GM23338 (cell line): ENCODE data around the gene LOXL1. TPM values are rescaled to one million over a fixed set of nuclear protein-coding genes. Genes with fewer than 3 reads are reported as not detected.
A peak's percentile ranks its signal among the peaks of the same experiment; 100 is the strongest.

Experiments
- ATAC-seq: fragments of 200-7000 bp; cut with Tn5 transposase; 3 replicates; pipeline ENCODE4 v1.9.1; 2020
- DNase-seq: peaks from one replicate; pipeline ENCODE4 v3.0.0-alpha.2; 2015; ENCODE audit warnings: low spot score
- H2AFZ ChIP-seq: fragments of 200-600 bp; sonication (generic); 2 replicates; pipeline ENCODE4 v1.8.0; 2016; ENCODE audit warnings: antibody characterized with exemption, mild to moderate bottlenecking, moderate library complexity
- H3F3A ChIP-seq: fragments of 200-600 bp; sonication (generic); replicated peaks from 2 replicates; pipeline ENCODE4 v1.8.0; 2017; ENCODE audit warnings: antibody characterized with exemption, mixed run types, low read depth
- H3K27ac ChIP-seq: fragments of 200-600 bp; sonication (generic); 2 replicates; pipeline ENCODE4 v1.6.1; 2016; ENCODE audit warnings: low read depth
- H3K27me3 ChIP-seq: fragments of 200-600 bp; sonication (generic); 2 replicates; pipeline ENCODE4 v1.8.0; 2016; ENCODE audit warnings: mild to moderate bottlenecking, mixed run types, moderate library complexity; ENCODE audit not compliant: insufficient read depth
- H3K36me3 ChIP-seq: fragments of 200-600 bp; sonication (generic); 2 replicates; pipeline ENCODE4 v1.8.0; 2016; ENCODE audit warnings: mild to moderate bottlenecking; ENCODE audit not compliant: insufficient read depth
- H3K4me1 ChIP-seq: fragments of 200-600 bp; sonication (generic); 2 replicates; pipeline ENCODE4 v1.8.0; 2016; ENCODE audit warnings: mild to moderate bottlenecking, moderate library complexity; ENCODE audit not compliant: insufficient read depth
- H3K4me2 ChIP-seq: fragments of 200-600 bp; sonication (generic); 2 replicates; pipeline ENCODE4 v1.7.1; 2017; ENCODE audit warnings: mixed run types
- H3K4me3 ChIP-seq: fragments of 200-600 bp; sonication (generic); 2 replicates; pipeline ENCODE4 v1.6.1; 2016; ENCODE audit warnings: mixed run types
- H3K79me2 ChIP-seq: fragments of 200-600 bp; sonication (generic); replicated peaks from 2 replicates; pipeline ENCODE4 v1.8.0; 2017; ENCODE audit warnings: mild to moderate bottlenecking; ENCODE audit not compliant: insufficient read depth
- H3K9me2 ChIP-seq: fragments of 200-600 bp; sonication (generic); 2 replicates; pipeline ENCODE4 v1.8.0; 2017; ENCODE audit not compliant: insufficient read depth
- H4K20me1 ChIP-seq: fragments of 200-600 bp; sonication (generic); replicated peaks from 2 replicates; pipeline ENCODE4 v1.8.0; 2017; ENCODE audit warnings: mild to moderate bottlenecking; ENCODE audit not compliant: insufficient read depth
- H3K27ac Mint-ChIP-seq: 2 replicates; pipeline ENCODE4 v1.8.0; 2020; ENCODE audit warnings: inconsistent platforms, mild to moderate bottlenecking, moderate library complexity, mixed read lengths
- H3K27me3 Mint-ChIP-seq: 3 replicates; pipeline ENCODE4 v1.8.0; 2022; ENCODE audit warnings: low read depth, mild to moderate bottlenecking, moderate library complexity, mixed read lengths, inconsistent platforms; ENCODE audit not compliant: insufficient read depth, poor library complexity
- H3K36me3 Mint-ChIP-seq: 3 replicates; pipeline ENCODE4 v1.8.0; 2021; ENCODE audit warnings: low read depth, mild to moderate bottlenecking, inconsistent platforms, moderate library complexity, mixed read lengths
- H3K4me1 Mint-ChIP-seq: 3 replicates; pipeline ENCODE4 v1.8.0; 2020; ENCODE audit warnings: mild to moderate bottlenecking, inconsistent platforms, mixed read lengths
- H3K4me3 Mint-ChIP-seq: 3 replicates; pipeline ENCODE4 v1.8.0; 2021; ENCODE audit warnings: moderate library complexity, mild to moderate bottlenecking, inconsistent platforms, mixed read lengths
- H3K9me3 Mint-ChIP-seq: 3 replicates; pipeline ENCODE4 v1.8.0; 2020; ENCODE audit warnings: moderate library complexity, mild to moderate bottlenecking, inconsistent platforms, mixed read lengths
- CTCF ChIP-seq, 2 experiments: fragments of 200-600 bp in 1 of 2; sonication (generic) in 1 of 2; conservative IDR thresholded peaks; 2 replicates each; pipeline versions ENCODE4 v1.5.1 to v1.6.1; 2016 to 2017; ENCODE audit warnings: antibody characterized with exemption in 2 of 2, low read depth in 2 of 2, mild to moderate bottlenecking in 2 of 2, moderate library complexity in 1 of 2
- EZH2 ChIP-seq: fragments of 200-600 bp; sonication (generic); IDR thresholded peaks from one replicate; pipeline ENCODE4 v1.8.0; 2017; ENCODE audit warnings: antibody characterized with exemption, mild to moderate bottlenecking, low read depth; ENCODE audit not compliant: unreplicated experiment
- EZH2phosphoT487 ChIP-seq: fragments of 200-600 bp; sonication (generic); IDR thresholded peaks from one replicate; pipeline ENCODE4 v1.8.1; 2018; ENCODE audit warnings: antibody characterized with exemption; ENCODE audit not compliant: unreplicated experiment
- JUNB ChIP-seq: IDR thresholded peaks from one replicate; pipeline ENCODE4 v1.6.1; 2016; ENCODE audit warnings: antibody characterized with exemption; ENCODE audit not compliant: unreplicated experiment
- NANOG ChIP-seq: IDR thresholded peaks from 2 replicates; pipeline ENCODE4 v1.6.1; 2016; ENCODE audit warnings: antibody characterized with exemption, borderline replicate concordance
- POLR2AphosphoS5 ChIP-seq: IDR thresholded peaks from 2 replicates; pipeline ENCODE4 v1.6.1; 2016; ENCODE audit warnings: antibody characterized with exemption, low read depth
- REST ChIP-seq: IDR thresholded peaks from one replicate; pipeline ENCODE4 v1.6.1; 2018; ENCODE audit warnings: antibody characterized with exemption; ENCODE audit not compliant: unreplicated experiment
- STAT1 ChIP-seq: IDR thresholded peaks from one replicate; pipeline ENCODE4 v1.6.1; 2016; ENCODE audit warnings: antibody characterized with exemption; ENCODE audit not compliant: unreplicated experiment
- ZNF114 ChIP-seq: fragments of 250-450 bp; sonication (Bioruptor Pico); IDR thresholded peaks from 2 replicates; pipeline ENCODE4 v1.5.0; 2020; ENCODE audit warnings: mild to moderate bottlenecking, moderate library complexity
- ZNF331 ChIP-seq: fragments of 250-450 bp; sonication (Bioruptor Pico); IDR thresholded peaks from 2 replicates; pipeline ENCODE4 v1.5.0; 2020; ENCODE audit warnings: low read depth, mild to moderate bottlenecking, moderate library complexity
- polyA plus RNA-seq: library from polyadenylated mRNA; unstranded; fragments of >200 nt; fragmentation: Nextera tagmentation; extraction: Ambion mirVana; gene quantifications from 2 replicates; pipeline ENCODE4 v1.2.1, GENCODE V29; 2016
- total RNA-seq: library from RNA; depleted of rRNA; stranded (reverse); fragments of >200 nt; shearing (Covaris generic); gene quantifications from 2 replicates; pipeline ENCODE4 v1.2.3, GENCODE V29; 2014

Gene LOXL1
- total and polyA plus RNA-seq, 2 experiments from 2014 or later, result 6.9 to 10.8 TPM

DNA sequence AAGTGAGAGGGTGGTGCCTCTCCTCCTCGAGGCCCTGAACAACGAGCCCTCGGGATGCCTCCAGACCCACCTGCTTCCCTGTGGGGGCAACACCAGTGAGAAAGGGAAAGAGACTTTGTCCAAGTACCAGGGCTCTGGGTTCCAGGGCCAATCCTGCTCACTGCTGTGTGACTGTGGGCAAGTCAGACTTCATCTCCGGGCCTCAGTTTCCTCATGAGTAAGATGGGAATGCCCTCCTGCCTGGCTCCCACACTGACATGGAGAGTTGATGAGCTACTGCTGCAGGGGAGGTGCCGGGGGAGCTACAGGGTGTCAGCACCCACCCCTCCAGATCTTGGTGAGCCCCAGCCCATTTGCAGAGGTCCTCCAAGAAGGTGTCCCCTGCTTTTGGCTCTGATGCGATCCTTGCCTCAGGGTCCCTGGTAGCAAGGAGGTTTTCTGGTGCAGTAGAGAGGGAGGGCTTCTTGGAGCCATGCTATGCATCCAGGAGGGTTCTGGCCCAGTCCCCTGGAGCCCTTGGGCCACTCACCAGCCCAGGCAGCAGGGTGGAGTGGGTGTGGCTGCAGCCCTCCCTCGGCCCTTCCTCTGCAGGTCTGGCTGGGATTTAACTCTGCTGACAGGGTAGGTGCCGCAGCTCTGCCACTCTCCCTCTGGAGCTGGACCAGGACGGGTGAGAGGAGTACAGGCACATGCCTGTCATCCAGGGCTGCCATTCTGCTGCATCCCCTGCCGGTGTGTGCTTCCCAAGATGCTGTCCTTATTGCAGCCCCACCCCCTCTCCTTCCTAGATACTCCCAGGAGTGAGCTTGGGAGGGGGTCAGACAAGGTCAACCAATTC, 26.9 kb downstream of the LOXL1 start:
- Mint-ChIP-seq H3K27me3 (peaks cover 21% of the 10 kb centered on the region), H3K27ac (no peak overlapping the region), H3K9me3 (no peaks in the 10 kb centered on the region), H3K4me3 (no peak overlapping the region), H3K4me1 (peaks cover 22% of the 10 kb centered on the region), H3K36me3 (no peaks in the 10 kb centered on the region; the same call in 2 of the 3 replicates)
- Histone ChIP-seq H3K4me1 (peaks cover 4% of the 10 kb centered on the region; the same call in 1 of the 2 replicates), H3K4me2 (no peak overlapping the region), H3F3A (no peaks in the 10 kb centered on the region), H3K36me3 (no peaks in the 10 kb centered on the region), H3K27ac (no peak overlapping the region), H3K27me3 (no peaks in the 10 kb centered on the region), H3K79me2 (no peaks in the 10 kb centered on the region), H3K4me3 (no peak overlapping the region), H4K20me1 (no peaks in the 10 kb centered on the region), H2AFZ (no peak overlapping the region), H3K9me2 (no peaks in the 10 kb centered on the region)
- ATAC-seq (no peak), DNase-seq (no peak)
- TF ChIP-seq EZH2phosphoT487 (no peak), ZNF114 (CRISPR knock-in tag) (no peak)

DNA sequence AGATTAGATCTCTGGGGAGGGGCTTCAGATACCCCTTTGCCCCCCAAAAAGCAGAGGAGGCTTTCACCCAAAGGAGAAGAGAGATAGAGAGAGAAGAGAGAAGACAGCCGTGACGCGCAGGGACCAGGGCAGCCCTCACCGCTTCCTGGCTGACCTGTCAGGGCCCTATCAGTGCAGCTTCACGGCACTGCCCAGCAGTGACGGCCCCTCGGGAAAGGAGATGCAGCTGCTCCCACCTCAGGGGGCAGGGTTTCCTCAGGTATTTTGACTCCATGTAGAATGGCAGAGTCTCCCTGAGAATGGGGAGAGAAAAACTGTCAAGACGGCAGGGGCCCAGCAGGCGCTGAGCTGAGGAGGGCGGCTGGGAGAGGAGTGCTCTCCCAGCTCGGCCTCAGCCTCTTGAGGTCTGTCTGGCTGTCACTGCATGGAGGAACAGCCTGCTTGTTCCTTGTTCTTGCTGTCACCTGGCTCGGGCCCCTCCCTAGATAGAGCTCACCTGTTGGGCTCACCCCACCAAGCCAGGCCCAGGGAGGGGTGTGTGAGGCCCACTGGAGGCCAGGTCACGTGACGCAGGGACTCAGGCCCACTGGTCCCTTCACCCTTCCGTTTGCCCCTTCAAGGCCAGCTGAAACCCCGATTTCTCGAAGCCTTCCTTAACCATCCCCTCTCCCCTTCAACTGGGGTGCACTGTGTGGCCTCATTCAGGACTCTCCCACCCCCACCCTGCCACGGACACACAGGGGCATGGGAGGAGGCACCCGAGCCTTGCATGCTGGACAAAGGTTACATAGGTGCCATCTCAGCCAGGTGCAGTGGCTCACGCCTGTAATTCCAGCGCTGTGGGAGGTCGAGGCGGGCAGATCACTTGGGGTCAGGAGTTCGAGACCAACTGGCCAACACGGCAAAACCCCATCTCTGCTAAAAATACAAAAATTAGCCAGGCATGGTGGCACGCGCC, 28.2 kb downstream of the LOXL1 start:
- no peaks in the 10 kb centered on the region; the same call in 2 of the 3 replicates for H3K36me3 Mint-ChIP-seq
- H3K4me1 ChIP-seq, result peaks cover 4% of the 10 kb centered on the region; the same call in 1 of the 2 replicates
- H3K4me2 ChIP-seq, result no peak overlapping the region
- H3K4me3 ChIP-seq, result no peak overlapping the region
- ATAC-seq (peak; percentile 2; the same call in 1 of the 3 replicates), DNase-seq (no peak)
- no peaks in the 10 kb centered on the region for H3K27me3 ChIP-seq
- H4K20me1 ChIP-seq, result no peaks in the 10 kb centered on the region
- no peaks in the 10 kb centered on the region for H3F3A ChIP-seq
- H3K79me2 ChIP-seq, result no peaks in the 10 kb centered on the region
- no peaks in the 10 kb centered on the region for H3K9me2 ChIP-seq
- H3K4me1 Mint-ChIP-seq, result peaks cover 22% of the 10 kb centered on the region
- no peaks in the 10 kb centered on the region for H3K36me3 ChIP-seq
- peaks cover 17% of the 10 kb centered on the region for H3K27me3 Mint-ChIP-seq
- no peaks in the 10 kb centered on the region for H3K9me3 Mint-ChIP-seq
- no peak overlapping the region for H3K27ac ChIP-seq
- no peak overlapping the region for H2AFZ ChIP-seq
- no peak overlapping the region for H3K4me3 Mint-ChIP-seq
- no peak overlapping the region for H3K27ac Mint-ChIP-seq
- TF ChIP-seq POLR2AphosphoS5, result no peak
- TF ChIP-seq EZH2phosphoT487, result no peak
- no peak for TF ChIP-seq CTCF (conservative IDR thresholded peaks at IDR 0.05; ENCODE audit: low read depth in 2 of 2)
- no peak for TF ChIP-seq NANOG
- TF ChIP-seq ZNF114 (CRISPR knock-in tag), result no peak
- TF ChIP-seq JUNB, result no peak
- TF ChIP-seq ZNF331 (CRISPR knock-in tag), result no peak
- TF ChIP-seq REST, result no peak
- TF ChIP-seq EZH2, result no peak
- TF ChIP-seq STAT1, result no peak
